Putamen (tissue), 1 donor: ENCODE measurements around the gene MYD88.

Experiments
- DNase-seq: peaks from one replicate; pipeline ENCODE4 v3.0.0-alpha.2; 2016; ENCODE audit warnings: low spot score

Gene MYD88

DNA sequence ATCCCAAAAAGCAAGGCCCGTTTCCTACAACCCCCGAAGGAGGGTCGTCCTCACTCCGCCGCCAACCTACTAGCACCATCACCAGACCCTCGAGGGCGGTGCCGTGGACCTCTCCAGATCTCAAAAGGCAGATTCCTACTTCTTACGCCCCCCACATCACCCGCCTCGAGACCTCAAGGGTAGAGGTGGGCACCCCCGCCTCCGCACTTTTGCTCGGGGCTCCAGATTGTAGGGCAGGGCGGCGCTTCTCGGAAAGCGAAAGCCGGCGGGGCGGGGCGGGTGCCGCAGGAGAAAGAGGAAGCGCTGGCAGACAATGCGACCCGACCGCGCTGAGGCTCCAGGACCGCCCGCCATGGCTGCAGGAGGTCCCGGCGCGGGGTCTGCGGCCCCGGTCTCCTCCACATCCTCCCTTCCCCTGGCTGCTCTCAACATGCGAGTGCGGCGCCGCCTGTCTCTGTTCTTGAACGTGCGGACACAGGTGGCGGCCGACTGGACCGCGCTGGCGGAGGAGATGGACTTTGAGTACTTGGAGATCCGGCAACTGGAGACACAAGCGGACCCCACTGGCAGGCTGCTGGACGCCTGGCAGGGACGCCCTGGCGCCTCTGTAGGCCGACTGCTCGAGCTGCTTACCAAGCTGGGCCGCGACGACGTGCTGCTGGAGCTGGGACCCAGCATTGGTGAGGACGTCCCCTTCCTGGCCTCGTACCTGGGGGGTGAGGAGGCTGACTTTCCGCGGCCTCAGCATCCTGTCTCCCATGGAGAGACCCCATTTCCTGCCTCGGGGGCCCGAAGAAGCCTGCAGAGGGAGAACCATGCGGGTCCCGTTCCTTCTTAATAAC, at the start of gene MYD88:
Gene MYD88, plus strand, starts transcription at position 313 of the 842 bp plus-strand sequence. Its CDS starts 40 bp downstream, at position 353.
- DNase-seq: peak; percentile 28

DNA sequence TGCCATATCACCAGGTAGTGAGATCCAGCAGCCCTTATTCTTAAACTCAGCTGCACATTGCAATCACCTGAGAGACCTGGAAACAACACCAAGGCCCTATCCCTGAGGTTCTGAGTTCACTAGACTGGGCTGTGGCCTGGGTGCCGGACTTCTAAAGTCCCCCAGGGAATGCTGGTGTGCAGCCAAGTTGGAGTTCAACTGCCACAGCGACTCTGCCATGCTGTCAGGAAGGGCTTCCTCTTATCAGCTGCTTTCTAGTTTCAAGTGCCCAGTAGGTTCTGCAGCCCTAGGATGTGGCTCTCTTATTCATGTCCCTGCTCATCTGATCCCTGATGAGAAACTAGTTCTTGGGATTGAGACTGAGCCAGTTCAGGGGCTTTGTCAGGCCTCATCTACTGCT, 49.3 kb upstream of the MYD88 start:
- DNase-seq: no peak

DNA sequence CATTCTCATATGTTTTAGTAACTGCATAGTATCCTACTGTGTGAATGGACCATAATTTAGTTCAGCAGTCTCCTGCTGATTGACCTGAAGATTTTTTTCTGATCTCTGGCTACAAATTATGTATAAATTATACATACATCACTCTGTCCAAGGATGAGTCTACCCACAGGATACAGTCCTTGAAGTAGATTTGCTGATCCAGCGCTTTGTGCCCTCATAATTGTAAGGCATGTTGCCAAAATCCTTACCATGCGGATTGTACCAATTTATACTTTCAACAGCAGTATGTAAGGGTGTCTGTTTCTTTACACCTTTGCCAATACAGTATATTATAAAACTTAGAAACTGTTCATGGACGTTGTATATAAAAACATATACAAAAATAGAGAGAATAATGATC, 48.0 kb upstream of the MYD88 start:
- no peak for DNase-seq

DNA sequence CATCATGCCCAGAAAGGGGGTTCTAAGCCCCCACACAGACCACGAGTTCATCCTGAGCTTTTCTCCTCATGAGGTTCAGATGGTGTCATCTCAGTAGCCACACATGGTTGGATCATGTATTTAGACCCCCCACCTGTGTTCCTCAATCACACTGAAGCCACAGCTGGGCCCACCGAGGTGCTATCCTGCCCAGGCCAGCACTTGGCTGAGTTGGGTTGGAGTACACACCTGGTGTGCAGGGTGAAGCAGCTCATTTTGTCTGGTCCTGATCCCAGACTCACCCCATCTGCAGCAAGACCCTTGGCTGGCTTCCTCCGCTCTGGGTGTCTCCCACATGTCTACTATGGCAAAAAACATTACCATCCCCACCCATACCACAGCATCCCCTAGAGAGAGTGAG, 43.5 kb upstream of the MYD88 start:
- no peak for DNase-seq

DNA sequence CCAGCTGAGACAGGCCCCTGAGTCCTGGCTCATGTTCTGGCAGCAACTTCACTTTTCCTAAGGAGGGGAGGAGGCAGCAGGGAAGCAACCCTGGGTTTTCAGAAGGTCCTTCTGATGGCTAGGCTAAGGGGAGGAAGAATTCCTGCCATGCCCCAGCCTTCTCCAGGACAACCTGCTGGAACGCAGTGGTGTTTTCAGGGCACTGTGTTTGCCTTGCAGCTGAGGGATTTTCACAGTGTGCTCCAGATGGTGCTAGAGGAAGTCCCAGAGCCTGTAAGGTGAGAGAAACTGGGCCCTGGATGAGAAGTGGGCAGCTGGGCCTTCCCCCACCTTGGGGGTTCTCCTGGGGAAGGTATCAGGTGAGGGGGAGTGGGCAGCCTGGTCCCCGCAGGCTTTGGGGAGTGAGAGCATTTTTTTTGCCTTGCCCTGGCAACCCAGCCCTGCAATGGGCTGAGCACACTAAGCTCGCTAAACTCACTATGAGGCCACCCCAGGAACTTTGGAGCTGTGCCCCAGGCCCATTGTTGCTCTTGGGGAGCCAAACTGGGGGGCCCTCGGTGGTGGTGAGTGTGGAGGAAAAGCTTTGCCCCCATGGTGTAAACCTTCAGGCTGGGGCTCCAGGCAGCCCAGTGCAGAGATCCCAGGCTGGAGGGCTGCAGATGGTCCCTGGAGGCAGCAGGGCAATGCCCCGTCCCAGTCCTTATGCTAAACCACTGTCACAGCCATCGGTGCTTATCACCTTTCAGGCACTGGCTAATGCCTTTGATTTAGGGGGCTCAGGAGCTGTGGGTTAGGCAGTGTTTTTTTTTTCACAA, 42.6 kb upstream of the MYD88 start:
- no peak for DNase-seq

DNA sequence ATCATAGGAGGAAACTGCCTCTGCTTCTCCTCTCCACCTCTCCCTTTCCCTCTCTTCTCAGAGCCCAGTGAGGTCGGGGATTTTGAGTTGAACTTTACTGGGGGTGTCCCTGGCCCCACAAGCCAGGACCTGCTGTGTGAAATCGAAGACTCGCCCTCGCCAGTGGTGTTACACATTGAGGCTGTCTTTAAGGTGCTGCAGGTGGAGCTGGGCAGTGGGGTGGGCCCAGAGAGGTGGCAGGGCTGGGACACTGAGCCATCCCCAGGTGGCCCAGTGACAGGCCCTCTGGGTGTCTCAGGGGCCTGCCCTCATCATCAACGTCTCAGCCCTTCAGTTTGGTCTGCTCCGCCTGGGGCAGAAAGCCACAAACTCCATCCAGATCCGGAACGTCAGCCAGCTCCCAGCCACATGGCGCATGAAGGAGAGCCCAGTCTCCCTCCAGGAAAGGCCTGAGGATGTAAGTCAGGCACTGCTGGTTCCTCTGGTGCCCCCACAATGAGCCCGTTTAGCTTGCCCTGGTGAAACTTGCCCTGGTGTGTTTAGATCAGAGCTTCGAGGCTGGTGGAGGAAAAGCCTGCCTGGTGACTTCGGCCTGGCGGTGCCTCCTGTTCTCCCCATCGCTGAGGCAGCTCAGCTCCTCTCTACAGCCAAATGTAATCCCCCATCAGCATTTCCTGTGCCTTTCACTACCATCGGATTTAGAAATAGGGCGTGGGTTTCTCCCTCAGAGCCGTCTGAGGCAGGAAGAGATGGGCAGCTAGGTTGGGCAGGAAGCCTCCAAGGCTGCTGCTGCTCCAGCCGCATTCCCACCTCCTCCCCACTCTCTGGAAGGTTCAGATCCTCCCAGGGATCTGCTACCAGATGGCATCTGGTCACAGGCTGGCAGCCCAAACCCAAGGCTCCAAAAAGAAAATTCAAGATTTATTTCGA, 40.8 kb upstream of the MYD88 start:
- DNase-seq: no peak

DNA sequence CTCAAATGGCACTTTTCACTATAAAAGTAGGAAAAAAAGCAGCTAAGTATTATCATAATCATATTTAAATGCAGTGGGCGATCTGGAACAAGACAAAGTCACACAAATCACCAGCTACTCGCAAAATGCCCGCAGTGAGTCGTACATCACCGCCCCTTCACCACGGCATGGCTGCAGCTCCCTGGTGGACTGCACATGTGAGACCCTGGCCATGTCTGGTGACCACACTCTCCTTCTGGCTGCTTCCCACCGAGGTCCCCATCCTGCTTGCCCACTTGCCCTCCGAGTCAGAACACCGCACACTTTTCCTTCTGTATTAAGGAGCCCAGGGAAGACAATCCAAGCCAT, 40.1 kb upstream of the MYD88 start:
- DNase-seq: no peak

DNA sequence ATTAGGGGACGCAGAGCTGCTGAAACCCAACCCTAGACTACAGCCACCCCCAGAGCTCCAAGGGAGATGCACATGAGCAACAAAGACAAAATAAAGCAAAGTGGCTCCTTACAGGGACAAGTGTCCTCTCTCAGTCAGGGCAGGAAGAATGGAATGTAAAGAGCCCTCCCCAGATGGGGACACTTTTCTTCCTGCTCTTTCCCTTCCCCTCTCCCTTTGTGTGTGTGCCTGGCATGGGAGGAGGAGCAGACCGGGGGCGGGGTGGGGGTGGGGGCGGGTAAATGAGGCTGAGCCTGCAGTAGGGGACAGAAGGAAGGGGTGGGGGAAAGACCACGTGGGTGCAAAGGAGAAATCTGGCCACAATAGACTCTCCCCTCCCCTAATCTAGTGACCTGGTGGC, 38.9 kb upstream of the MYD88 start:
- no peak for DNase-seq

DNA sequence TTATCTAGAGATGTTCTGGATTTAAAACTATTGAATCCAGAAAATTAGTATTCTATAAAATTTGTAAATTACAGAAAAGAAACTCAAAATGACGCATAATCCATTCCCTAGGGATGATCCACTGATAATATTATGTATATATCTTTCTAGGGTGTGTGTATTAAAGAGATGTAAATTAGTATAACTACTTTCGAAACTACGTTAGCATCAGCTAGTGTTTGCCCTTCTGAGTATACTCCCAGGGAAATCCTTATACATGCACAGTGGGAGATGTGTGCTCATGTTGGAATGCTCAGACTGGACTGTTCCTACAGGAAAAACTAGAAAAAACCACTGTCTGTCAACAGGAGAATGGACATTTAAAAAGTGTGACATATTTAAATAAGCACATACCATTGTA, 38.0 kb upstream of the MYD88 start:
- DNase-seq: no peak

DNA sequence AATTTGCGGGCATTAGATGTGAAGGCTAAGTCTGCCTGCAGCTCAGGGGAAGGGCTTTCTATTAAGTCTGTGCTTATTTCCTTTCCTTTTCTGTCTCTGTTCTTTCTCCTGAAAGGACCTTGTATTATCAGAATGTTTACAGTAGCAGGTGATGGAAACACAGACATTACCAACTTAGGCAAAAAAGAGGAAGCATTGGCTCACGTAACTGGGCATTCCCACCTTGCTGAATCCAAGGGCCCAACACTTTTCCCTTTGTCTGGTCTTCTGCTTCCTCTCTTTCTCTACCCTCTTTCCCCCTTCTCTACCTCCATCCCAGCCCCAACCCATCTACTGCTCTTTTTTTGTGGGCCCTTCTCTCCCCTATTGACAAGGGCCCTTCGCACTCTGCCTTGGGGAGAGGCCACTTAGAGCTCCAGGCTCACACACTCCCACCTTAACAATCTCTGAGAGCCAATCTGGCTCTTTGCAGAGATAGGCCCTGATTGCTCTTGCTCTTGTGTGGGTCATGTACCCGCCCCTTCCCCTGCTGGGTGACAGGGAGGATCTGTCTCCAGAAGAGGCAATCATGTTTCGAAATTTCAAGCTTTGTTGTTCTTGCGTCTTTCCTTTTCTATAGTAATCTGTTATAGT, 36.5 kb upstream of the MYD88 start:
- DNase-seq: no peak

DNA sequence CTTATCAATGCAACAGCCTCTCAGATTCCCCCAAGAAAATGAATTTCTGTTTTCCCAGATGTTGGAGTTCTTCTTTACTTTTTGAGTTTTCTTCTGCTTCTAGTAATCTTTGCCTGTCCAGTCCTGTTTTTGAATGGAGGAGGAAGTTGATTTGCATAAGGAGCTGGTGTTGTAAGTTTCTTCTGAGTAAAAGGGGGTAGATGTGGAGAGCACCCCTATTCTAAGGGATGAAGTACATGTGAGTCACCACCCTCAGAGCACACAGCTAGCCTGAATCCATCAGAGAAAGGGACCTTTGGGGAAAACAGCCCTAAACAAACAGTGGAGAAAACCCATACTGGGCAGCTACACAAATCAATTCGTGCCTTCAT, 36.0 kb upstream of the MYD88 start:
- DNase-seq: no peak

DNA sequence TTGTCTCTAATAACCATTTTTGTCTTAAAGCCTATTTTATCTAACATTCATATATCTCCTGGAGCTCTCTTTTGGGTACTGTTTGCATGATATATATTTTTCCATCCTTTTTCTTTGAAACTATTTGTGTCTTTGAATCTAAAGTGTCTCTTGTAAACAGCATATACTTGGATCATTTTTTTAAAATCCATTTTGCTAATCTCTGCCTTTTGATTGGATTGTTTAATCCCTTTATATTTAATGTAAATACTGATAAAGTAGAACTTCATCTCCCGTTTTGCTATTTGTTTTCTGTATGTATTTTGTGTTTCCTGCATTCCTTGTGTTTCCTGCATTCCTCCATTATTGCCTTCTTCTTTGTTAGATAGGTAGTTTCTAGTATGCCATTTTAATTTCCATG, 32.9 kb upstream of the MYD88 start:
- no peak for DNase-seq

DNA sequence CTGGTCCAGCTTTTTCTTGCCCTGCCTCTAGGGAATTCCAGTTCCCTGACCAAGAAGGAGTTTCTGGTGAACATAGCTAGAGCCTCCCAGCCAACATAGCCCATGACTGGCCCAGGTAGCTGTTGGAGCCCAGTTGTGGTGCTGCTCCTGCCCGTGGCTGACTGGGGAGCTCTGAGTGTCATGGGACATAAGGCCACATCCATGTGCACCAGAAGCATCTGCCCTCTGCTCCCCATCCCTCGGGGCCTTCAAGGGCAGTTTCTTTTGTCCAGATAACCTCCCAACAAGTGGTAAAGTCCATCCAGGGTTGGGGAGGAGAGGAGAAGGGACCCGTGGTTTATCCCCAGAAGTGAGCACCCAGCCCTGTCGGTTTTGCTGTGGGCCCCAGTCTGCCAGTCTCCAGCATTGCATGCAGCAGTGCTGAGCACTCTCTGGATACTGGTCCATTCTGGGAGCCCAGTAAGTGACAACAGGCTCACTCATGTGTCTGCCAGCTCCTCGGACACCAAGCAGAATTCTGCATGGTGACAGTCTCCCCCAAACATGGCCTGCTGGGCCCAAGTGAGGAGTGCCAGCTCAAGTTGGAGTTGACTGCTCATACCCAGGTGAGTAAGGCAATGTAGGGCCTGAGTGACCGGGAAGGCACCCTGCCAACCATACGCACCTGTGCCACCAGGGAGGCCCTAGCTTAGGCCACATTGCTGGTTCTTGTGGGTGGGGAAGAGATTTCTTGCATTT, 30.4 kb upstream of the MYD88 start:
- no peak for DNase-seq

DNA sequence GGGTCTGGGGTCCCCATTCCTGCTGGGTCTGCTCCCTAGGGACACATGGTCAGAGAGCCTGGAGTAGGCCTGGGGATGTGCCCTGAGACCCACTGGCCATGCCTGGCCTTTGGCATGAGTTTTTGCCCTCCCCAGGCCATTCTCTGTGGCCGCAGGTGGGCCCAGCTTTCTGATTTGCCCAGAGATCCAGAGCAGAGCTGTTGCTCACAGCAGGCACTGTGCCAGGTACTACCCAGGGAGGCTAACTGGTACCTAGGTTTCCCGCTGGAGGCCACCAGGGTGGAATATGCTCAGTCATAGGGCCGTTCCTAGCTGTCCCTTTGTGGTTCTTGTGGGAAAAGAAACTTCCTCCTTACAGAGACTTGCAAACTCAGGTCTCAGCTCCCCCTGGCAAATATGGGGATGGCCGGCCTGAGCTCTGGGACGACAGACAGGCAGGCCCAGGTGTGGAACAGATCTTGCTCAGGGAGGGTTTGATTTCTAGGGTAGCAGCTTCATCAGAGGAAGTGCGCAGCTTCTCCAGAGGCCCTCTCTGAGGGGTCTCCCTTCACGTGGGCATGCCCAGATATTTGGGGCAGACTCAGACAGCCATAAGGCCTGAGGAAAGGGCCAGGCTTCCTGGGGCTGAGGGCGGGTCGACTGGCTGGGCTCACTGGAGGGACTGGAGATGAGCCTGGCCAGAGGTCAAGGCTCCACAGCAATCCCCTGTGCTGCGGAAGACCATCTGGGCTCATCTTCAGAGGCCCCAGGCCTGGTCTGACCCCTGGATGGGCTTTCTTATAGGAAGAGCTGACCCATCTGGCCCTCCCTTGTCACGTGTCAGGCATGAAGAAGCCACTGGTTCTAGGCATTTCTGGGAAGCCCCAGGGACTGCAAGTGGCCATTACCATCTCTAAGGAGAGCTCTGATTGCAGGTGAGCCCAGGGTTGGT, 29.5 kb upstream of the MYD88 start:
- DNase-seq: no peak

DNA sequence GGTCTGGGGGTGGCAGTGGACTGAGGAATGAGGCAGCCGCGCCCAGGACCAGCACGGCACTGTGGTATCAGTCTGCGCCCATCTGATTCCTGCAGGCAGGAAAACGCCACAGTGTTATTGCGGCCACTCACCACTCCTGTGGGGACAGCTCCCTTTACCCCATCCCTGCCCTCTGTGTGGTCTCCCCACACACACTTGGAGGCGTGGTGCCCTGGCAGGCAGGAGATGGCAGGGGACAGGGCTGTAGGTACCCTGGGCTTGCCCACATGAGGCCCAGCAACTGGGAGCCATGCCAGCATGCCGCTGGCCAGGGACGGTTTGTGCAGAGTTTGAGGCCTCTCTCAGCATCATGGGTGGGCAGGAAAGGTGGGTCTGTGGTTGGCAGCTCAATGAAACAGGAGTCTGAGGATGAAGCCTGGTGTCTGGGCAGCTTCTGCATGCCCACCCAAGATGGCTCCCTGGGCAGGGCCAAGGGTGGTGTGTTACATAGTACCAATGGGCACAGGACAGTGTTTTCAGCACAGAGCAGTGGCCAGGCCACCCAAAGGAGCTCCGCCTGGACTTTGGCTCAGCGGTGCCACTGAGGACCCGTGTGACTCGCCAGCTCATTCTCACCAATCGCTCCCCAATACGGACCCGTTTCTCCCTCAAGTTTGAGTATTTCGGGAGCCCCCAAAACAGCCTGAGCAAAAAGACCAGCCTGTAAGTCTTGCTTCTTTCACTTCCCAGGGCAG, 28.7 kb upstream of the MYD88 start:
- no peak for DNase-seq

DNA sequence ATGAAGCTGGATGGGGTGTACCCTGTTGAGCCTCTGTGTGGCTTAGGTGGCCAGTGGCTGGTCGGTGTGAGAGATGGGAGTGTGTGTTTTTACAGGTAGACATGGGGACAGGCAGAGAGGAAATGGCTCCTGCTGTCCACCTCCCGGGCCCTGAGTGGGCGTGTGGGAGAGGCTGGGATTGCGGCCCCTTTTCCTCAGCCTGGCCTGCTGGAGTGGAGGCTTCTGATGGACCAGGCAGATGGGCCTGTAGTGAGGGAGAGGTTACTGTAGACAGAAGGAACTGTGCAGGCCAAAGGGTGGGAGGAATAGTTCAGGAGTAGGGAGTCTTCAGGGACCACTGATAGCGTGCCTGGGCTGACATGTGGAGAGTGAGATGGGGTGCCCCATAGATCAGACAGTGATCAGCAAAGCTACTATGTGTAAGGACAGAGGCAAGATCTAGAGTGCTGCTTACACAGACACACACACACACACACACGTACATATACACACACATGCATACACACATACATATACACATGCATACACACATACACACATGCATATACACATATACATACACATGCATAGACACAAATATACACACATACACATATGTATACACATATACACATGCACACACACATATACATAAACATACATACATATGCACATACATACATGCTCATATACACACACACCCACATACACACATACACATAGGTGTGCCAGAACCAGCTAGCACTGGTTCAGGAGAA, 28.0 kb upstream of the MYD88 start:
- DNase-seq: no peak

DNA sequence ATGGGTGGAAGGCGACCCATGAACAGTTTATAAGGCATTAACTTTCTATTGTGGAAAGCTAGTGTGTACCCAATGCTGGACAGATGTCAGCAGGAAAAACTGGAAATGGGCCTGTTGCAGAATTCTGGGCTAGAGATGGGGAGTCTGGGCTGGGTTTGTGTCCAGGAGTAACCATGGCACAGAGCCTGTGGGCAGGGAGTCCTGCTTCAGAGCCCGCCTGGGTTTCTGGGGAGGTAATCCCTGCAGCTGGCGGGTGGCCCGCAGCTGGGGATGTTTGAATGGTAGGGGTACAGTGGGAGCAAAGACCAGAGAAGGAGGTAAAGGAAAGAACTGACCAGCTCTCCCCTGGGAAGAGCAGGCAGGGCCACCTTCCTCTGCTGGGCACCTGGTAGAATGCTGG, 27.3 kb upstream of the MYD88 start:
- no peak for DNase-seq

DNA sequence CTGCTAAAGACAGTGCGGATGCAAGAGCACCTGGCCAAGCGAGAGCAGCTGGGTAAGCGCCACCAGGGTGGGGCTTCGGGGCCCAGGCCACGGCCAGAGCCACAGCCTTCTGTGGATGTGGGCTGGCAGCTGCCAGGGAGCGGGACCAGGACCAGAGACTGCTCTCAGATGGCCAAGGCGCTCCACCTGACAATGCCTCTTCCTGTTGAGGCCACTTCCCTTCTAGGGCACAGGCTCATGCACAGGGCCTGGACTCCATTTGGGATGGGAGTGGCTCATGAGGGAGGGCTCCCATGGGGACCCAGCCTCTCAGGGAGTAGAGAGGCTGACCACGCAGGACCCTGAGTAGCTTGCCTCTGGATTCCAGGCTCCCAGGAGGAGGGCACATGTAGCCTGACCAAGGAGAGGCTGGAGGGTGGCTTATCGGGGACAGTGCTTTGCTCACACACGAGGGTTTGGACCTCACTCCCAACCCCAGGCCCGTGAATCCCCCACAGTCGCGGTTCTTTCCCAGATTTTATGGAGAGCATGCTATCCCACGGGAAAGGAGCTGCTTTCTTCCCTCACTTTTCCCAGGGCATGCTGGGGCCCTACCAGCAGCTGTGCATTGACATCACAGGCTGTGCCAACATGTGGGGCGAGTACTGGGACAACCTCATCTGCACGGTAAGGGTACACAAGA, 26.6 kb upstream of the MYD88 start:
- no peak for DNase-seq
